ENCODE results near the gene ADGRA1. TPM values are rescaled to one million over a fixed set of nuclear protein-coding genes. Genes with fewer than 3 reads are reported as not detected.
A peak's percentile ranks its signal among the peaks of the same experiment; 100 is the strongest.
"Not testable (repeated sequence)": the region's sequence is repeated elsewhere in the genome, so short reads cannot be mapped to it uniquely, and the experiment has no call there.

Gene ADGRA1
- total RNA-seq, 3 donors from 2014 or later: 0.10 TPM; not detected in 2

DNA sequence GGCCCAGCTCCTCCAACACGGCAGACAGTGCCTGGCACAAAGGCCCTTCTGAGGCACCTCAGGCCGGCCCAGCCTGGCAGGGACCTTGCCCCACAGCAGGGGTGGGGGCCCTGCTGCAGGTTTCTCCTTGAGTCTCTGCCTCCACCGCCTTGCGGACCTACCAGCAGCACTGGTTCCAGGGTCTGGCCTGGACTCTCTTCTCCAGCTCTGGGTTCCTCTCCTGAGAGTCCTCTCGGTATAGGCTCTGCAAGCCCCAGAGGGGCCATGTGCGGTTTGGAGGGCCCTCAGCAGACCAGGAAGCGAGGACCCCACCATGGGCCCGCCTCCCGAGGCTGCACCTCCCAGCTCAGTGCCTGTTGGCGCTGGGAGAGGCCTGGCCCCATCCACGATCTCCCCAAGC is 38.1 kb upstream of the ADGRA1 start:
- Histone ChIP-seq H3K36me3 (ENCODE audit: low read depth) (no peaks in the 10 kb centered on the region), H3K4me3 (no peak overlapping the region), H3K4me1 (ENCODE audit: low read depth) (no peaks in the 10 kb centered on the region), H3K9me3 (no peaks in the 10 kb centered on the region)
- ATAC-seq (no peak), DNase-seq (no peak)
- TF ChIP-seq, protein P1, sequence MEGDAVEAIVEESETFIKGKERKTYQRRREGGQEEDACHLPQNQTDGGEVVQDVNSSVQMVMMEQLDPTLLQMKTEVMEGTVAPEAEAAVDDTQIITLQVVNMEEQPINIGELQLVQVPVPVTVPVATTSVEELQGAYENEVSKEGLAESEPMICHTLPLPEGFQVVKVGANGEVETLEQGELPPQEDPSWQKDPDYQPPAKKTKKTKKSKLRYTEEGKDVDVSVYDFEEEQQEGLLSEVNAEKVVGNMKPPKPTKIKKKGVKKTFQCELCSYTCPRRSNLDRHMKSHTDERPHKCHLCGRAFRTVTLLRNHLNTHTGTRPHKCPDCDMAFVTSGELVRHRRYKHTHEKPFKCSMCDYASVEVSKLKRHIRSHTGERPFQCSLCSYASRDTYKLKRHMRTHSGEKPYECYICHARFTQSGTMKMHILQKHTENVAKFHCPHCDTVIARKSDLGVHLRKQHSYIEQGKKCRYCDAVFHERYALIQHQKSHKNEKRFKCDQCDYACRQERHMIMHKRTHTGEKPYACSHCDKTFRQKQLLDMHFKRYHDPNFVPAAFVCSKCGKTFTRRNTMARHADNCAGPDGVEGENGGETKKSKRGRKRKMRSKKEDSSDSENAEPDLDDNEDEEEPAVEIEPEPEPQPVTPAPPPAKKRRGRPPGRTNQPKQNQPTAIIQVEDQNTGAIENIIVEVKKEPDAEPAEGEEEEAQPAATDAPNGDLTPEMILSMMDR (IDR thresholded peaks at IDR 0.05): no peak
- intact Hi-C loops (cut with DNase I, micrococcal nuclease): no loop called here

DNA sequence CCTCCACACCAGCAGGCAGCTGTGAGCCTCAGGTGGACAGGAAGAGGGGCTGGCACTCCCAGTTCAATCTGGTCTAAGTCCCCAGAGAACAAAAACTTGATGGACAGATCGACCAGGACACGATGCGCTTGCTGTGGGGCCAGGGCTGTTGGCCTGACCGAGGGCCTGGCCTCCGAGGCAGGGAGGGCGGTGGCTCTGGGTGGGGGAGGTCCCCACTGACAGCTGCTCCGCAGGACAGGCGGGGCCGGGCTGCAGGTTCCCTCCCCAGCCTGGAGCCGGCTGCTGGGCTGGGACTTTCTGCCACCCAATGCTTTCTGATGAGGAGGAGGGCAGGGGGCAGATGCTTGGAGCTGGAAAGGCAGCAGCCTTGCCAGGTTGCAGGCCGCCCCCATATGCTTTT is 37.4 kb upstream of the ADGRA1 start:
- Histone ChIP-seq H3K36me3 (ENCODE audit: low read depth) (no peaks in the 10 kb centered on the region), H3K4me1 (ENCODE audit: low read depth) (no peaks in the 10 kb centered on the region), H3K9me3 (no peaks in the 10 kb centered on the region), H3K4me3 (no peak overlapping the region)
- DNase-seq (no peak), ATAC-seq (no peak)
- TF ChIP-seq, protein P1 (IDR thresholded peaks at IDR 0.05): no peak
- intact Hi-C loops (cut with DNase I, micrococcal nuclease): no loop called here

DNA sequence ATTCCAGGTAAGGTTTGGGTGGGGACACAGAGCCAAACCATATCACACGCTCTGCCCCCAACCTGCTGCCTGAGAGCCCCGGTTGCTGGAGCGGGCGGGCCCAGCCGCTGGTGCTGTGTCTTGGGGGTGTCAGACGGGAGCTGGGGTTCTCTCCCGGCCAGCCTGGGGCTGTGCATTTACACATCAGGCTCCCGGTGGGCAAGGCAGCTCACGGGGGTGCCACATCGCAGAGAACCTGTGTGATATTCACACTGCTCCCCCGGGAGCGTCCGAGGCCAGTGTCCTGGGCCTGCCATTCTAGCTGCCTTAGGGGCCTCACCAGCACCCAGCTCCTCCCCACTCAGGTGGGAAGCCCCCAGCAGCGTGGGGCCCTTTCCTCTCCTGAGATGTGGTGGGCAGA is 35.6 kb upstream of the ADGRA1 start:
- no peak for ATAC-seq
- TF ChIP-seq, protein P1 (IDR thresholded peaks at IDR 0.05): no peak

DNA sequence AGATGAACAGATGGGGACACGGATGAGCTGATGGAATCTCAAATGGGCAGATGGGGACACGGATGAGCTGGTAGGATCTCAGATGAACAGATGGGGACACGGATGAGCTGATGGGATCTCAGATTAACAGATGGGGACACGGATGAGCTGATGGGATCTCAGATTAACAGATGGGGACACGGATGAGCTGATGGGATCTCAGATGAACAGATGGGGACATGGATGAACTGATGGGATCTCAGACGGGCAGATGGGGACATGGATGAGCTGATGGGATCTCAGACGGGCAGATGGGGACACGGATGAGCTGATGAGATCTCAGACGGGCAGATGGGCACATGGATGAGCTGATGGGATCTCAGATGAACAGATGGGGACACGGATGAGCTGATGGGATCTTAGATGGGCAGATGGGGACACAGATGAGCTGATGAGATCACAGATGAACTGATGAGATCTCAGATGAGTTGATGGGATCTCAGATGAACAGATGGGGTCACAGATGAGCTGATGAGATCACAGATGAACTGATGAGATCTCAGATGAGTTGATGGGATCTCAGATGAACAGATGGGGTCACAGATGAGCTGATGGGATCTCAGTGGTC is 34.1 kb upstream of the ADGRA1 start:
- ATAC-seq; H3K36me3 ChIP-seq (ENCODE audit: low read depth); intact Hi-C loops (cut with DNase I, micrococcal nuclease); H3K4me3 ChIP-seq; H3K4me1 ChIP-seq (ENCODE audit: low read depth); DNase-seq; H3K9me3 ChIP-seq: not testable (repeated sequence)

More for the DNA sequence above, 35.6 kb upstream of the ADGRA1 start:
- no peak for DNase-seq
- no peaks in the 10 kb centered on the region for H3K36me3 ChIP-seq (ENCODE audit: low read depth)
- intact Hi-C loops (cut with DNase I, micrococcal nuclease): no loop called here
- no peaks in the 10 kb centered on the region for H3K4me1 ChIP-seq (ENCODE audit: low read depth)
- no peak overlapping the region for H3K4me3 ChIP-seq
- no peaks in the 10 kb centered on the region for H3K9me3 ChIP-seq

DNA sequence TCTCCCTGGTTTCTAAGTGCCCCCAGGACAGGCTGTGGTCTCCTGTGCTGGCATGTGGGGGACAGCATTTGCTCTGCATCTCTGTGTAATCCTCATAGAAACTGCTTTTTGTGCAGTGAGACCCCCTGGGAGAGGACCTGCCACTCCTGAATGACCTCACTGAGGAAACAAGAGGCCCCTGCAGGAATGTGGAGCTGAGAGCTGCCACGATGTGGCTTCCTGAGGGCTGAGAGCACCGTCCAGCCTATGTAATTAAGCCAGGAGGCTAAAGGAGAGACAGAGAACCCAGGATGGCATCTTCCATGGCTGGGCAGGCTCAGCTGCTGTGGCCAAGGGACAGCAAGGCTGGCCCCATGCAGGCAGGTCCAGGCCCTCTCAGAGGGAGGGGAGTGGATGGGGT is 32.3 kb upstream of the ADGRA1 start:
- no peaks in the 10 kb centered on the region for H3K4me1 ChIP-seq (ENCODE audit: low read depth)
- intact Hi-C loops (cut with DNase I, micrococcal nuclease): no loop called here
- DNase-seq (no peak), ATAC-seq (no peak)
- TF ChIP-seq, protein P1 (IDR thresholded peaks at IDR 0.05): no peak
- no peaks in the 10 kb centered on the region for H3K36me3 ChIP-seq (ENCODE audit: low read depth)
- no peak overlapping the region for H3K4me3 ChIP-seq
- no peaks in the 10 kb centered on the region for H3K9me3 ChIP-seq

DNA sequence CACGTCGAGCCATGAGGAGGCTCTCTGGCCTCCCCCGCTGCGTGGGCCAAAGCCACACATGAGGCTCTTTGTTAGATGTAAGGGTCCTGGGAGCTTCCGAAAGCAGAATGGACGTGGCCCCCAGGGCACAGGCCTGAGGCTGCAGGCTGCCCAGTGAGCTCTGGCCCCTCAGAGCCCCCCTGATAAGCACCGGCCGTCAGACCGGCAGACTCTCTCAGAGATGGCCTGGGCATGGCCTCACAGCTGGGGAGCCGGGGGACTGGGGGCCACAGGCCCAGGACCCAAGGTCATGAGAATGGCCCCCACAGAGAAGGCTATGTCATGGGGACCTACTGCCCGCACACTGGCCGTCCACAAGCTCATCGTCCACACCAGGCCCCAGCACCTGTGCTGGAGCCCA is 31.7 kb upstream of the ADGRA1 start:
- TF ChIP-seq, protein P1 (IDR thresholded peaks at IDR 0.05): no peak
- no peaks in the 10 kb centered on the region for H3K36me3 ChIP-seq (ENCODE audit: low read depth)
- intact Hi-C loops (cut with DNase I, micrococcal nuclease): no loop called here
- H3K9me3 ChIP-seq: no peaks in the 10 kb centered on the region
- H3K4me3 ChIP-seq: no peak overlapping the region
- H3K4me1 ChIP-seq (ENCODE audit: low read depth): no peaks in the 10 kb centered on the region
- DNase-seq: peak in 1 of 3 donors; percentile 28
- ATAC-seq: no peak

Data from mucosa of descending colon (tissue), 3 donors.